Stomach (tissue), 4 donors: ENCODE results near the gene OTOS.

Experiments
- POLR2A ChIP-seq, 4 donors: fragments of 450-650 bp; IDR thresholded peaks; one replicate each; pipeline ENCODE4 v1.6.1; 2016; ENCODE audit warnings: antibody characterized with exemption in 4 of 4, control low read depth in 2 of 4, mild to moderate bottlenecking in 1 of 4, moderate library complexity in 1 of 4
- POLR2AphosphoS5 ChIP-seq, 3 donors: sonication (generic); formaldehyde crosslinking; IDR thresholded peaks; one replicate each; pipeline ENCODE4 v1.6.1; 2016; ENCODE audit warnings: antibody characterized with exemption in 3 of 3
- TF ChIP-seq, protein P1 (sequence below), 7 experiments: fragments of 450-650 bp in 4 of 7; fragments of 200-600 bp in 3 of 7; sonication (generic) in 3 of 7; IDR thresholded peaks; one replicate each; pipeline ENCODE4 v1.5.1; 2016 to 2019; ENCODE audit warnings: antibody characterized with exemption in 7 of 7, control low read depth in 2 of 7, mild to moderate bottlenecking in 1 of 7

DNA sequence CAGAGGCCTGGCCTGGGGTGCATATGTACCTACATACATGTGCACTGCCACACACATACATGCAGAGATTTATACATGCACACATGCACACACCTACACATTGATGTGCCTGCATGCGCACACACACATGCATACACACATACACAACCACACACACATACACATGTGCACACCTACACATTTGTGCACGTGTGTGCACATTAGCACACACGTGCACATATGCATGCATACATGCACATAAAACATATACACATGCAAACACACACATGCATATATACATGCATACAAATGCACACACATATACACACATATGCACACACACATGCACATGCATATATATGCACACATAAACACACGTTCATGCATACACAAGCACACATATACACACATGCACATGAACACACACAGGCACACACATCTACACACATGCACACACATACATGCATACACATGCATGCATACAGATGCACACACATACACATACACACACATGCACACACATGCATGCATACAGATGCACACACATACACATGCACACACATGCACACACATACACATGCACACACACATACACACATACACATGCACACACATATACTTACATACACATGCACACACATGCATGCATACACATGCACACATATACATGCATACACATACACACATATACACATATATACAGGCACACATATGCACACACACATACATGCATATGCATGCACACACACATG is 23.6 kb upstream of the OTOS start:
- TF ChIP-seq, protein P1, sequence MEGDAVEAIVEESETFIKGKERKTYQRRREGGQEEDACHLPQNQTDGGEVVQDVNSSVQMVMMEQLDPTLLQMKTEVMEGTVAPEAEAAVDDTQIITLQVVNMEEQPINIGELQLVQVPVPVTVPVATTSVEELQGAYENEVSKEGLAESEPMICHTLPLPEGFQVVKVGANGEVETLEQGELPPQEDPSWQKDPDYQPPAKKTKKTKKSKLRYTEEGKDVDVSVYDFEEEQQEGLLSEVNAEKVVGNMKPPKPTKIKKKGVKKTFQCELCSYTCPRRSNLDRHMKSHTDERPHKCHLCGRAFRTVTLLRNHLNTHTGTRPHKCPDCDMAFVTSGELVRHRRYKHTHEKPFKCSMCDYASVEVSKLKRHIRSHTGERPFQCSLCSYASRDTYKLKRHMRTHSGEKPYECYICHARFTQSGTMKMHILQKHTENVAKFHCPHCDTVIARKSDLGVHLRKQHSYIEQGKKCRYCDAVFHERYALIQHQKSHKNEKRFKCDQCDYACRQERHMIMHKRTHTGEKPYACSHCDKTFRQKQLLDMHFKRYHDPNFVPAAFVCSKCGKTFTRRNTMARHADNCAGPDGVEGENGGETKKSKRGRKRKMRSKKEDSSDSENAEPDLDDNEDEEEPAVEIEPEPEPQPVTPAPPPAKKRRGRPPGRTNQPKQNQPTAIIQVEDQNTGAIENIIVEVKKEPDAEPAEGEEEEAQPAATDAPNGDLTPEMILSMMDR (IDR thresholded peaks at IDR 0.05), result no peak
- no peak for TF ChIP-seq POLR2AphosphoS5 (IDR thresholded peaks at IDR 0.05)
- no peak for TF ChIP-seq POLR2A (IDR thresholded peaks at IDR 0.05)
